ENCODE data around the gene CARM1.

DNA sequence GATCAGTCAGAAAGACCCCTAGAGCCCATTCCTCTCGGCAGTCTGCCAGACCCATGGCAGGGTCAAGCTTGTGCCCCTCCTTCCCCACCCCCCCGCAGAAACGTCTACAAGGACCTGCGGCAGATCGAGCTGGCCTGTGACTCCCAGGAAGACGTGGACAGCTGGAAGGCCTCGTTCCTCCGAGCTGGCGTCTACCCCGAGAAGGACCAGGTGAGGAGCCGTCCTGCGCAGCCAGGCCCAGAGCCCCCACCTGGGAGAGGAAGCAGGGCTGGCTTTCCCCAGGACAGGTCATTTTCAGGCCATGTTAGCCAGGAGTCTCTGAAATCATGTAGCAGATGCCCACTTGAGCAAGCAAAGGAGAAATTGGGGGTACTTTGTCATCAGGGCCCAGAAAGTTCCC, 47.7 kb upstream of the CARM1 start:
- TF ChIP-seq CTCF (IDR thresholded peaks at IDR 0.05; ENCODE audit: extremely low read depth in 1 of 2, insufficient read depth in 1 of 2, low read depth in 1 of 2, low read length in 2 of 2) (no peak), POLR2A (IDR thresholded peaks at IDR 0.05; ENCODE audit: low read depth, low read length) (no peak), MYC (IDR thresholded peaks at IDR 0.05; ENCODE audit: low read depth, low read length) (no peak), MAX (IDR thresholded peaks at IDR 0.05; ENCODE audit: insufficient read depth, insufficient read length) (no peak), FOS (IDR thresholded peaks at IDR 0.05; ENCODE audit: borderline replicate concordance, insufficient read depth, low read length) (no peak), EZH2 (IDR thresholded peaks at IDR 0.05; ENCODE audit: borderline replicate concordance, low read depth, low read length, severe bottlenecking) (no peak)
